H9 (cell line): ENCODE measurements around the gene MRPS5. TPM values are rescaled to one million over a fixed set of nuclear protein-coding genes. Genes with fewer than 3 reads are reported as not detected.

Experiments
- DNase-seq: peaks from one replicate; pipeline ENCODE4 v3.0.0-alpha.2; 2017
- H2AFZ ChIP-seq: one replicate; pipeline ENCODE4 v1.6.1; 2013; ENCODE audit warnings: mild to moderate bottlenecking, low read length, control low read depth, moderate library complexity
- H2AK5ac ChIP-seq: 2 replicates; pipeline ENCODE4 v1.6.1; 2013; ENCODE audit warnings: low read length, control low read depth, mixed read lengths; ENCODE audit not compliant: insufficient read length
- H2BK120ac ChIP-seq: one replicate; pipeline ENCODE4 v1.6.1; 2013; ENCODE audit warnings: low read depth, mild to moderate bottlenecking, low read length, control low read depth, inconsistent platforms; ENCODE audit not compliant: poor library complexity, severe bottlenecking
- H2BK12ac ChIP-seq: 2 replicates; pipeline ENCODE4 v1.6.1; 2013; ENCODE audit warnings: low read length, control low read depth, mixed read lengths, low read depth; ENCODE audit not compliant: insufficient read length
- H2BK15ac ChIP-seq: 2 replicates; pipeline ENCODE4 v1.6.1; 2013; ENCODE audit warnings: low read depth, low read length, control low read depth
- H2BK20ac ChIP-seq: one replicate; pipeline ENCODE4 v1.6.1; 2013; ENCODE audit warnings: low read depth, mild to moderate bottlenecking, low read length, control low read depth, inconsistent platforms; ENCODE audit not compliant: poor library complexity, severe bottlenecking
- H2BK5ac ChIP-seq: 2 replicates; pipeline ENCODE4 v1.6.1; 2013; ENCODE audit warnings: low read length, control low read depth, mixed read lengths; ENCODE audit not compliant: insufficient read length
- H3K14ac ChIP-seq: 2 replicates; pipeline ENCODE4 v1.6.1; 2013; ENCODE audit warnings: low read length, control low read depth; ENCODE audit not compliant: insufficient read depth
- H3K18ac ChIP-seq: 2 replicates; pipeline ENCODE4 v1.6.1; 2013; ENCODE audit warnings: low read depth, mild to moderate bottlenecking, mixed read lengths, low read length, control low read depth; ENCODE audit not compliant: insufficient read length
- H3K23ac ChIP-seq: 2 replicates; pipeline ENCODE4 v1.6.1; 2013; ENCODE audit warnings: low read length, control low read depth, mixed read lengths, low read depth; ENCODE audit not compliant: insufficient read length
- H3K23me2 ChIP-seq: 2 replicates; pipeline ENCODE4 v1.6.1; 2013; ENCODE audit warnings: low read depth, mild to moderate bottlenecking, mixed read lengths, low read length, control low read depth; ENCODE audit not compliant: insufficient read length, poor library complexity, severe bottlenecking
- H3K27ac ChIP-seq: 2 replicates; pipeline ENCODE4 v1.5.1; 2013; ENCODE audit warnings: low read length, control low read depth, mixed read lengths, low read depth; ENCODE audit not compliant: insufficient read length
- H3K27me3 ChIP-seq: 2 replicates; pipeline ENCODE4 v1.6.1; 2013; ENCODE audit warnings: low read length, control low read depth, inconsistent platforms; ENCODE audit not compliant: insufficient read depth
- H3K4ac ChIP-seq: 2 replicates; pipeline ENCODE4 v1.6.1; 2013; ENCODE audit warnings: low read depth, mild to moderate bottlenecking, control low read depth, inconsistent platforms, low read length, moderate library complexity
- H3K4me1 ChIP-seq: 2 replicates; pipeline ENCODE4 v1.6.1; 2013; ENCODE audit warnings: low read length, control low read depth, inconsistent platforms; ENCODE audit not compliant: insufficient read depth
- H3K4me2 ChIP-seq: 2 replicates; pipeline ENCODE4 v1.6.1; 2013; ENCODE audit warnings: low read length, control low read depth, mixed read lengths; ENCODE audit not compliant: insufficient read length, insufficient read depth
- H3K56ac ChIP-seq: 2 replicates; pipeline ENCODE4 v1.6.1; 2013; ENCODE audit warnings: low read depth, mild to moderate bottlenecking, mixed read lengths, low read length, control low read depth; ENCODE audit not compliant: insufficient read length
- H3K79me1 ChIP-seq: 2 replicates; pipeline ENCODE4 v1.6.1; 2013; ENCODE audit warnings: low read depth, mild to moderate bottlenecking, moderate library complexity, low read length, control low read depth, inconsistent platforms; ENCODE audit not compliant: insufficient read depth, poor library complexity, severe bottlenecking
- H3K79me2 ChIP-seq: 2 replicates; pipeline ENCODE4 v1.6.1; 2013; ENCODE audit warnings: low read length, control low read depth, inconsistent platforms; ENCODE audit not compliant: insufficient read depth
- H3K9ac ChIP-seq: 2 replicates; pipeline ENCODE4 v1.6.1; 2013; ENCODE audit warnings: low read length, control low read depth, mixed read lengths; ENCODE audit not compliant: insufficient read length; ENCODE audit errors: extremely low read depth
- H3K9me3 ChIP-seq: one replicate; pipeline ENCODE4 v1.6.1; 2013; ENCODE audit warnings: low read depth, low read length, inconsistent platforms; ENCODE audit not compliant: control insufficient read depth
- H3T11ph ChIP-seq: one replicate; pipeline ENCODE4 v1.6.1; 2013; ENCODE audit warnings: mild to moderate bottlenecking, low read length, control low read depth, inconsistent platforms
- H4K20me1 ChIP-seq: one replicate; pipeline ENCODE4 v1.6.1; 2013; ENCODE audit not compliant: control insufficient read depth, insufficient read length, insufficient read depth
- H4K5ac ChIP-seq: 2 replicates; pipeline ENCODE4 v1.6.1; 2013; ENCODE audit warnings: low read depth, mild to moderate bottlenecking, mixed read lengths, low read length, control low read depth; ENCODE audit not compliant: insufficient read length
- H4K8ac ChIP-seq: replicated peaks from 2 replicates; pipeline ENCODE4 v1.6.1; 2013; ENCODE audit warnings: low read length, control low read depth, mixed read lengths, low read depth; ENCODE audit not compliant: insufficient read length
- H4K91ac ChIP-seq: 2 replicates; pipeline ENCODE4 v1.6.1; 2013; ENCODE audit warnings: low read depth, mild to moderate bottlenecking, moderate library complexity, mixed read lengths, low read length, control low read depth; ENCODE audit not compliant: insufficient read length
- H3K27ac Mint-ChIP-seq, 3 experiments: 2 replicates in 2 of 3; 3 replicates in 1 of 3; pipeline ENCODE4 v1.8.0; 2020 to 2021; ENCODE audit warnings: mixed read lengths in 3 of 3, mild to moderate bottlenecking in 1 of 3, moderate library complexity in 1 of 3
- H3K27me3 Mint-ChIP-seq: 2 replicates; pipeline ENCODE4 v1.8.0; 2021; ENCODE audit warnings: low read depth, mild to moderate bottlenecking, moderate library complexity, mixed read lengths
- H3K36me3 Mint-ChIP-seq, 3 experiments: 2 replicates in 2 of 3; 3 replicates in 1 of 3; pipeline ENCODE4 v1.8.0; 2020 to 2021; ENCODE audit warnings: low read depth in 3 of 3, mixed read lengths in 3 of 3; ENCODE audit not compliant: insufficient read depth in 1 of 3
- H3K4me1 Mint-ChIP-seq, 2 experiments: 2 replicates each; pipeline ENCODE4 v1.8.0; 2020; ENCODE audit warnings: mixed read lengths in 2 of 2
- H3K4me3 Mint-ChIP-seq, 2 experiments: 2 replicates in 1 of 2; 3 replicates in 1 of 2; pipeline ENCODE4 v1.8.0; 2020 to 2021; ENCODE audit warnings: mild to moderate bottlenecking in 2 of 2, mixed read lengths in 2 of 2, moderate library complexity in 1 of 2
- H3K9me3 Mint-ChIP-seq, 2 experiments: 2 replicates in 1 of 2; 3 replicates in 1 of 2; pipeline ENCODE4 v1.8.0; 2020; ENCODE audit warnings: mild to moderate bottlenecking in 2 of 2, mixed read lengths in 2 of 2, moderate library complexity in 1 of 2
- WGBS: extraction: QIAGEN DNeasy Blood & Tissue Kit; methylation state at CpG from one replicate; pipeline ENCODE4 v1.1.7; 2013; ENCODE audit warnings: missing lambda C conversion rate, low lambda C conversion rate, mixed read lengths; ENCODE audit not compliant: insufficient read length; ENCODE audit errors: extremely low coverage; 5-methylcytosine and 5-hydroxymethylcytosine counted together
- total RNA-seq: library from RNA; stranded (reverse); gene quantifications from 2 replicates; pipeline ENCODE4 v1.2.1, GENCODE V29; 2021
- TF ChIP-seq, protein P1 (sequence below): fragments of 200-600 bp; sonication (generic); conservative IDR thresholded peaks from 3 replicates; pipeline ENCODE4 v1.8.0; 2021; ENCODE audit warnings: antibody characterized with exemption, mild to moderate bottlenecking

Gene MRPS5
- total RNA-seq, 1 experiment from 2014 or later = 50.9 TPM

DNA sequence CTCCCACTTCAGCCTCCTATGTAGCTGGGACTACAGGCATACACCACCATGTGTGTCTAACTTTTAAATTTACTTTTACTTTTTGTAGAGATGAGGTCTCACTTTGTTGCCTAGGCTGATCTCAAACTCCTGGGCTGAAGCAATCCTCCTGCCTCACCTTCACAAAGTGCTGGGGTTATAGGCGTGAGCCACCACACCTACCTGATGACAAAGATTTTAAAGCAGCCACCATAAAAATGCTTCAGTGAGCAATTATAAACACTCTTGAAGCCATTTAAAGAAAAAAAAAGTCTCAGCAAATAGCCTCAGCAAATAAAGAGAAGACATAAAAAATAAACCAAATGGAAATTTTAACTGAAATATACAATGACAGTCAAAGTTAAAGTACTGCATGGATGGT is 35.6 kb downstream of the MRPS5 start:
- H3K56ac ChIP-seq = no peak overlapping the region
- Mint-ChIP-seq H3K4me1 (peaks cover 9 to 11% of the 10 kb centered on the region in 2 experiments), H3K27ac (no peak overlapping the region), H3K36me3 (peaks cover 32 to 53% (median 49%) of the 10 kb centered on the region in 3 experiments; a peak in 6 of 7 replicates), H3K9me3 (no peaks in the 10 kb centered on the region), H3K4me3 (no peak overlapping the region), H3K27me3 (no peaks in the 10 kb centered on the region)
- H3K23ac ChIP-seq = no peak overlapping the region
- H3K9ac ChIP-seq = no peak overlapping the region
- H3K79me2 ChIP-seq = no peaks in the 10 kb centered on the region
- peaks cover 5% of the 10 kb centered on the region; the same call in 1 of the 2 replicates for H3K4me1 ChIP-seq
- H2BK120ac ChIP-seq = no peak overlapping the region
- H2AK5ac ChIP-seq = no peak overlapping the region
- no peak overlapping the region for H3T11ph ChIP-seq
- no peaks in the 10 kb centered on the region for H3K9me3 ChIP-seq
- H4K91ac ChIP-seq = no peak overlapping the region
- DNase-seq = no peak
- no peak overlapping the region for H2BK20ac ChIP-seq
- H3K4me2 ChIP-seq = no peak overlapping the region
- no peak overlapping the region for H3K18ac ChIP-seq
- no peak overlapping the region for H4K5ac ChIP-seq
- no peak overlapping the region for H3K4ac ChIP-seq
- TF ChIP-seq, protein P1, sequence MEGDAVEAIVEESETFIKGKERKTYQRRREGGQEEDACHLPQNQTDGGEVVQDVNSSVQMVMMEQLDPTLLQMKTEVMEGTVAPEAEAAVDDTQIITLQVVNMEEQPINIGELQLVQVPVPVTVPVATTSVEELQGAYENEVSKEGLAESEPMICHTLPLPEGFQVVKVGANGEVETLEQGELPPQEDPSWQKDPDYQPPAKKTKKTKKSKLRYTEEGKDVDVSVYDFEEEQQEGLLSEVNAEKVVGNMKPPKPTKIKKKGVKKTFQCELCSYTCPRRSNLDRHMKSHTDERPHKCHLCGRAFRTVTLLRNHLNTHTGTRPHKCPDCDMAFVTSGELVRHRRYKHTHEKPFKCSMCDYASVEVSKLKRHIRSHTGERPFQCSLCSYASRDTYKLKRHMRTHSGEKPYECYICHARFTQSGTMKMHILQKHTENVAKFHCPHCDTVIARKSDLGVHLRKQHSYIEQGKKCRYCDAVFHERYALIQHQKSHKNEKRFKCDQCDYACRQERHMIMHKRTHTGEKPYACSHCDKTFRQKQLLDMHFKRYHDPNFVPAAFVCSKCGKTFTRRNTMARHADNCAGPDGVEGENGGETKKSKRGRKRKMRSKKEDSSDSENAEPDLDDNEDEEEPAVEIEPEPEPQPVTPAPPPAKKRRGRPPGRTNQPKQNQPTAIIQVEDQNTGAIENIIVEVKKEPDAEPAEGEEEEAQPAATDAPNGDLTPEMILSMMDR = no peak
- no peak overlapping the region for H2BK5ac ChIP-seq
- no peak overlapping the region for H2AFZ ChIP-seq
- no peaks in the 10 kb centered on the region for H3K23me2 ChIP-seq
- no peaks in the 10 kb centered on the region for H3K79me1 ChIP-seq
- no peak overlapping the region for H3K27ac ChIP-seq
- no CpG with 5 or more reads among the region's 1 CpG for WGBS
- no peaks in the 10 kb centered on the region for H4K20me1 ChIP-seq
- H4K8ac ChIP-seq = no peak overlapping the region
- no peak overlapping the region for H3K14ac ChIP-seq
- no peak overlapping the region for H2BK15ac ChIP-seq
- H3K27me3 ChIP-seq = no peaks in the 10 kb centered on the region
- H2BK12ac ChIP-seq = no peak overlapping the region
